ENCODE data around the gene PLCL1.

The PLCL1 gene

GRCh38 chr2:197930570-197931278 lies 126.3 kb downstream of the PLCL1 start:
- Histone ChIP-seq H3K4me1 (ENCODE audit: control insufficient read depth in 5 of 5, insufficient read depth in 5 of 5, low read length in 5 of 5) (peaks cover 0 to 21% (median 16%) of the 10 kb centered on the region in 5 donors), H3K9me3 (ENCODE audit: control insufficient read depth in 5 of 5, low read length in 5 of 5) (no peaks in the 10 kb centered on the region), H3K9ac (ENCODE audit: low read length in 5 of 5) (no peak overlapping the region), H3K36me3 (ENCODE audit: control insufficient read depth in 5 of 5, insufficient read depth in 5 of 5, low read length in 5 of 5) (no peaks in the 10 kb centered on the region), H3K27me3 (ENCODE audit: control insufficient read depth in 5 of 5, insufficient read depth in 4 of 5, low read length in 5 of 5) (no peaks in the 10 kb centered on the region), H3K27ac (ENCODE audit: low read depth, low read length) (no peak overlapping the region), H3K4me3 (ENCODE audit: low read depth in 1 of 5, low read length in 5 of 5) (no peak overlapping the region)

GRCh38 chr2:197931661-197932312 lies 127.4 kb downstream of the PLCL1 start:
- Histone ChIP-seq H3K9ac (ENCODE audit: low read length in 5 of 5) (no peak overlapping the region), H3K27me3 (ENCODE audit: control insufficient read depth in 5 of 5, insufficient read depth in 4 of 5, low read length in 5 of 5) (no peaks in the 10 kb centered on the region), H3K27ac (ENCODE audit: low read depth, low read length) (no peak overlapping the region), H3K4me1 (ENCODE audit: control insufficient read depth in 5 of 5, insufficient read depth in 5 of 5, low read length in 5 of 5) (peaks cover 0 to 19% (median 12%) of the 10 kb centered on the region in 5 donors), H3K4me3 (ENCODE audit: low read depth in 1 of 5, low read length in 5 of 5) (no peak overlapping the region), H3K36me3 (ENCODE audit: control insufficient read depth in 5 of 5, insufficient read depth in 5 of 5, low read length in 5 of 5) (no peaks in the 10 kb centered on the region), H3K9me3 (ENCODE audit: control insufficient read depth in 5 of 5, low read length in 5 of 5) (no peaks in the 10 kb centered on the region)

GRCh38 chr2:197932374-197932773 lies 128.0 kb downstream of the PLCL1 start:
- H3K27ac ChIP-seq (ENCODE audit: low read depth, low read length): no peak overlapping the region
- H3K27me3 ChIP-seq (ENCODE audit: control insufficient read depth in 5 of 5, insufficient read depth in 4 of 5, low read length in 5 of 5): no peaks in the 10 kb centered on the region
- no peaks in the 10 kb centered on the region for H3K36me3 ChIP-seq (ENCODE audit: control insufficient read depth in 5 of 5, insufficient read depth in 5 of 5, low read length in 5 of 5)
- H3K9ac ChIP-seq (ENCODE audit: low read length in 5 of 5): no peak overlapping the region
- H3K4me3 ChIP-seq (ENCODE audit: low read depth in 1 of 5, low read length in 5 of 5): no peak overlapping the region
- peaks cover 0 to 15% (median 12%) of the 10 kb centered on the region in 5 donors for H3K4me1 ChIP-seq (ENCODE audit: control insufficient read depth in 5 of 5, insufficient read depth in 5 of 5, low read length in 5 of 5)
- H3K9me3 ChIP-seq (ENCODE audit: control insufficient read depth in 5 of 5, low read length in 5 of 5): no peaks in the 10 kb centered on the region

GRCh38 chr2:197934261-197934933 lies 130.0 kb downstream of the PLCL1 start:
- Histone ChIP-seq H3K27me3 (ENCODE audit: control insufficient read depth in 5 of 5, insufficient read depth in 4 of 5, low read length in 5 of 5) (no peaks in the 10 kb centered on the region), H3K9ac (ENCODE audit: low read length in 5 of 5) (no peak overlapping the region), H3K27ac (ENCODE audit: low read depth, low read length) (no peak overlapping the region), H3K4me1 (ENCODE audit: control insufficient read depth in 5 of 5, insufficient read depth in 5 of 5, low read length in 5 of 5) (peaks cover 0 to 2% (median 0%) of the 10 kb centered on the region in 5 donors), H3K4me3 (ENCODE audit: low read depth in 1 of 5, low read length in 5 of 5) (no peak overlapping the region), H3K9me3 (ENCODE audit: control insufficient read depth in 5 of 5, low read length in 5 of 5) (no peaks in the 10 kb centered on the region), H3K36me3 (ENCODE audit: control insufficient read depth in 5 of 5, insufficient read depth in 5 of 5, low read length in 5 of 5) (no peaks in the 10 kb centered on the region)

- Histone ChIP-seq H3K9ac (ENCODE audit: low read length in 5 of 5) (no peak overlapping the region), H3K9me3 (ENCODE audit: control insufficient read depth in 5 of 5, low read length in 5 of 5) (no peaks in the 10 kb centered on the region), H3K4me3 (ENCODE audit: low read depth in 1 of 5, low read length in 5 of 5) (no peak overlapping the region), H3K27ac (ENCODE audit: low read depth, low read length) (no peak overlapping the region), H3K4me1 (ENCODE audit: control insufficient read depth in 5 of 5, insufficient read depth in 5 of 5, low read length in 5 of 5) (no peaks in the 10 kb centered on the region), H3K27me3 (ENCODE audit: control insufficient read depth in 5 of 5, insufficient read depth in 4 of 5, low read length in 5 of 5) (no peaks in the 10 kb centered on the region), H3K36me3 (ENCODE audit: control insufficient read depth in 5 of 5, insufficient read depth in 5 of 5, low read length in 5 of 5) (no peaks in the 10 kb centered on the region)
These were observed 130.5 kb downstream of the PLCL1 start for GRCh38 chr2:197934934-197935289.

GRCh38 chr2:197937814-197938213 lies 133.4 kb downstream of the PLCL1 start:
- H3K36me3 ChIP-seq (ENCODE audit: control insufficient read depth in 5 of 5, insufficient read depth in 5 of 5, low read length in 5 of 5): no peaks in the 10 kb centered on the region
- H3K27ac ChIP-seq (ENCODE audit: low read depth, low read length): no peak overlapping the region
- no peak overlapping the region for H3K9ac ChIP-seq (ENCODE audit: low read length in 5 of 5)
- peaks cover 0 to 4% (median 0%) of the 10 kb centered on the region in 5 donors for H3K4me1 ChIP-seq (ENCODE audit: control insufficient read depth in 5 of 5, insufficient read depth in 5 of 5, low read length in 5 of 5)
- H3K4me3 ChIP-seq (ENCODE audit: low read depth in 1 of 5, low read length in 5 of 5): no peak overlapping the region
- no peaks in the 10 kb centered on the region for H3K9me3 ChIP-seq (ENCODE audit: control insufficient read depth in 5 of 5, low read length in 5 of 5)
- no peaks in the 10 kb centered on the region for H3K27me3 ChIP-seq (ENCODE audit: control insufficient read depth in 5 of 5, insufficient read depth in 4 of 5, low read length in 5 of 5)

- Histone ChIP-seq H3K27me3 (ENCODE audit: control insufficient read depth in 5 of 5, insufficient read depth in 4 of 5, low read length in 5 of 5) (no peaks in the 10 kb centered on the region), H3K36me3 (ENCODE audit: control insufficient read depth in 5 of 5, insufficient read depth in 5 of 5, low read length in 5 of 5) (no peaks in the 10 kb centered on the region), H3K4me1 (ENCODE audit: control insufficient read depth in 5 of 5, insufficient read depth in 5 of 5, low read length in 5 of 5) (peaks cover 0 to 4% (median 0%) of the 10 kb centered on the region in 5 donors), H3K9me3 (ENCODE audit: control insufficient read depth in 5 of 5, low read length in 5 of 5) (no peaks in the 10 kb centered on the region), H3K9ac (ENCODE audit: low read length in 5 of 5) (no peak overlapping the region), H3K27ac (ENCODE audit: low read depth, low read length) (no peak overlapping the region), H3K4me3 (ENCODE audit: low read depth in 1 of 5, low read length in 5 of 5) (no peak overlapping the region)
These were observed 134.2 kb downstream of the PLCL1 start for GRCh38 chr2:197938555-197938954.

GRCh38 chr2:197939787-197940186 lies 135.4 kb downstream of the PLCL1 start:
- H3K4me3 ChIP-seq (ENCODE audit: low read depth in 1 of 5, low read length in 5 of 5): no peak overlapping the region
- H3K9me3 ChIP-seq (ENCODE audit: control insufficient read depth in 5 of 5, low read length in 5 of 5): peaks cover 0 to 2% (median 0%) of the 10 kb centered on the region in 5 donors
- no peaks in the 10 kb centered on the region for H3K36me3 ChIP-seq (ENCODE audit: control insufficient read depth in 5 of 5, insufficient read depth in 5 of 5, low read length in 5 of 5)
- no peak overlapping the region for H3K9ac ChIP-seq (ENCODE audit: low read length in 5 of 5)
- H3K4me1 ChIP-seq (ENCODE audit: control insufficient read depth in 5 of 5, insufficient read depth in 5 of 5, low read length in 5 of 5): peaks cover 0 to 8% (median 0%) of the 10 kb centered on the region in 5 donors
- no peak overlapping the region for H3K27ac ChIP-seq (ENCODE audit: low read depth, low read length)
- H3K27me3 ChIP-seq (ENCODE audit: control insufficient read depth in 5 of 5, insufficient read depth in 4 of 5, low read length in 5 of 5): no peaks in the 10 kb centered on the region

GRCh38 chr2:197940382-197940781 lies 136.0 kb downstream of the PLCL1 start:
- Histone ChIP-seq H3K27me3 (ENCODE audit: control insufficient read depth in 5 of 5, insufficient read depth in 4 of 5, low read length in 5 of 5) (no peaks in the 10 kb centered on the region), H3K27ac (ENCODE audit: low read depth, low read length) (no peak overlapping the region), H3K4me1 (ENCODE audit: control insufficient read depth in 5 of 5, insufficient read depth in 5 of 5, low read length in 5 of 5) (peaks cover 0 to 8% (median 0%) of the 10 kb centered on the region in 5 donors), H3K36me3 (ENCODE audit: control insufficient read depth in 5 of 5, insufficient read depth in 5 of 5, low read length in 5 of 5) (no peaks in the 10 kb centered on the region), H3K9me3 (ENCODE audit: control insufficient read depth in 5 of 5, low read length in 5 of 5) (peaks cover 0 to 2% (median 0%) of the 10 kb centered on the region in 5 donors), H3K9ac (ENCODE audit: low read length in 5 of 5) (no peak overlapping the region), H3K4me3 (ENCODE audit: low read depth in 1 of 5, low read length in 5 of 5) (no peak overlapping the region)

- Histone ChIP-seq H3K9ac (ENCODE audit: low read length in 5 of 5) (no peak overlapping the region), H3K27me3 (ENCODE audit: control insufficient read depth in 5 of 5, insufficient read depth in 4 of 5, low read length in 5 of 5) (no peaks in the 10 kb centered on the region), H3K27ac (ENCODE audit: low read depth, low read length) (no peak overlapping the region), H3K36me3 (ENCODE audit: control insufficient read depth in 5 of 5, insufficient read depth in 5 of 5, low read length in 5 of 5) (no peaks in the 10 kb centered on the region), H3K4me1 (ENCODE audit: control insufficient read depth in 5 of 5, insufficient read depth in 5 of 5, low read length in 5 of 5) (peaks cover 0 to 8% (median 0%) of the 10 kb centered on the region in 5 donors), H3K9me3 (ENCODE audit: control insufficient read depth in 5 of 5, low read length in 5 of 5) (peaks cover 0 to 2% (median 0%) of the 10 kb centered on the region in 5 donors), H3K4me3 (ENCODE audit: low read depth in 1 of 5, low read length in 5 of 5) (no peak overlapping the region)
These were observed 137.3 kb downstream of the PLCL1 start for GRCh38 chr2:197941715-197942114.

Measured in subcutaneous abdominal adipose tissue (tissue), 5 donors.